Endodermal cell (in vitro differentiated cells): ENCODE results near the gene RNF220. TPM values are rescaled to one million over a fixed set of nuclear protein-coding genes. Genes with fewer than 3 reads are reported as not detected.

Experiments used
- DNase-seq: peaks from one replicate; pipeline ENCODE4 v3.0.0-alpha.2; 2017
- H3K27ac ChIP-seq: 2 replicates; pipeline ENCODE4 v1.5.1; 2013; ENCODE audit warnings: mild to moderate bottlenecking, low read depth, low read length, moderate library complexity
- H3K27me3 ChIP-seq: 2 replicates; pipeline ENCODE4 v1.6.1; 2013; ENCODE audit warnings: mild to moderate bottlenecking, low read length, moderate library complexity; ENCODE audit not compliant: insufficient read depth, control insufficient read depth, poor library complexity, severe bottlenecking
- H3K36me3 ChIP-seq: 2 replicates; pipeline ENCODE4 v1.7.0; 2013; ENCODE audit warnings: mild to moderate bottlenecking, low read length, moderate library complexity; ENCODE audit not compliant: control insufficient read depth, insufficient read depth
- H3K4me1 ChIP-seq: one replicate; pipeline ENCODE4 v1.7.0; 2013; ENCODE audit warnings: low read length; ENCODE audit not compliant: control insufficient read depth, insufficient read depth
- H3K4me3 ChIP-seq: 2 replicates; pipeline ENCODE4 v1.5.1; 2013; ENCODE audit warnings: mild to moderate bottlenecking, low read length, moderate library complexity
- H3K9ac ChIP-seq: 2 replicates; pipeline ENCODE4 v1.6.1; 2013; ENCODE audit warnings: mild to moderate bottlenecking, low read length, moderate library complexity; ENCODE audit not compliant: poor library complexity, severe bottlenecking; ENCODE audit errors: extremely low read depth
- H3K9me3 ChIP-seq: 2 replicates; pipeline ENCODE4 v1.6.1; 2013; ENCODE audit warnings: mild to moderate bottlenecking, low read length, moderate library complexity; ENCODE audit not compliant: control insufficient read depth
- H3K27ac Mint-ChIP-seq: 2 replicates; pipeline ENCODE4 v1.8.0; 2020; ENCODE audit warnings: mixed read lengths
- H3K27me3 Mint-ChIP-seq: 2 replicates; pipeline ENCODE4 v1.8.0; 2021; ENCODE audit warnings: mild to moderate bottlenecking, mixed read lengths; ENCODE audit not compliant: insufficient read depth
- H3K36me3 Mint-ChIP-seq: 2 replicates; pipeline ENCODE4 v1.8.0; 2020; ENCODE audit warnings: low read depth, mixed read lengths
- H3K4me1 Mint-ChIP-seq: 2 replicates; pipeline ENCODE4 v1.8.0; 2020; ENCODE audit warnings: mixed read lengths
- H3K4me3 Mint-ChIP-seq: 2 replicates; pipeline ENCODE4 v1.8.0; 2020; ENCODE audit warnings: mild to moderate bottlenecking, moderate library complexity, mixed read lengths
- H3K9me3 Mint-ChIP-seq: 2 replicates; pipeline ENCODE4 v1.8.0; 2020; ENCODE audit warnings: mild to moderate bottlenecking, mixed read lengths
- CTCF ChIP-seq: fragments of 200-600 bp; sonication (generic); conservative IDR thresholded peaks from 2 replicates; pipeline ENCODE4 v1.5.0; 2021; ENCODE audit warnings: antibody characterized with exemption, mild to moderate bottlenecking
- WGBS, 2 experiments: methylation state at CpG; one replicate each; pipeline versions ENCODE4 v1.1.5 to v1.1.7; 2013; ENCODE audit warnings: missing lambda C conversion rate in 2 of 2, mixed read lengths in 1 of 2; ENCODE audit not compliant: insufficient coverage in 1 of 2, insufficient read length in 1 of 2; 5-methylcytosine and 5-hydroxymethylcytosine counted together
- total RNA-seq, 2 donors: library from RNA; stranded (reverse); fragmentation: NEBNext Ultra II Directional in 1 of 2; extraction: Animal tissue kit (Norgen Biotek cat#: 25700) in 1 of 2; gene quantifications; 2 replicates in 1 of 2; 3 replicates in 1 of 2; pipeline ENCODE4 v1.2.1, GENCODE V29; 2021

Gene RNF220
- total RNA-seq, 2 donors from 2014 or later, result 94.6 to 95.5 TPM

- Histone ChIP-seq H3K9me3 (no peaks in the 10 kb centered on the region), H3K27me3 (no peaks in the 10 kb centered on the region), H3K36me3 (no peaks in the 10 kb centered on the region), H3K9ac (no peak overlapping the region), H3K27ac (no peak overlapping the region), H3K4me1 (peaks cover 4% of the 10 kb centered on the region), H3K4me3 (no peak overlapping the region)
- no peaks in the 10 kb centered on the region for H3K9me3 Mint-ChIP-seq
- H3K4me1 Mint-ChIP-seq, result peaks cover 13% of the 10 kb centered on the region
- 89 to 93% methylated on average over 2 to 5 of the region's 5 CpGs for WGBS, 2 experiments
- no peak for TF ChIP-seq CTCF
- no peaks in the 10 kb centered on the region for H3K36me3 Mint-ChIP-seq
- no peak overlapping the region for H3K4me3 Mint-ChIP-seq
- no peak overlapping the region for H3K27ac Mint-ChIP-seq
- H3K27me3 Mint-ChIP-seq, result peaks cover 5% of the 10 kb centered on the region
- DNase-seq, result no peak
These were observed 78.2 kb downstream of the RNF220 start for GRCh38 chr1:44483089-44483874.

- Histone ChIP-seq H3K36me3 (no peaks in the 10 kb centered on the region), H3K9me3 (no peaks in the 10 kb centered on the region), H3K4me1 (peaks cover 4% of the 10 kb centered on the region), H3K4me3 (no peak overlapping the region), H3K27ac (no peak overlapping the region), H3K9ac (no peak overlapping the region), H3K27me3 (no peaks in the 10 kb centered on the region)
- DNase-seq, result peak; percentile 82
- no peak overlapping the region for H3K4me3 Mint-ChIP-seq
- TF ChIP-seq CTCF, result peak; percentile 64
- peaks cover 2% of the 10 kb centered on the region for H3K27me3 Mint-ChIP-seq
- H3K27ac Mint-ChIP-seq, result peak overlapping the region; percentile 41
- 78 to 79% methylated on average over 5 to 11 of the region's 11 CpGs for WGBS, 2 experiments
- H3K9me3 Mint-ChIP-seq, result no peaks in the 10 kb centered on the region
- no peaks in the 10 kb centered on the region for H3K36me3 Mint-ChIP-seq
- H3K4me1 Mint-ChIP-seq, result peaks cover 13% of the 10 kb centered on the region
These were observed 79.2 kb downstream of the RNF220 start for GRCh38 chr1:44484155-44484688.

- H3K27me3 ChIP-seq, result no peaks in the 10 kb centered on the region
- TF ChIP-seq CTCF, result no peak
- no peaks in the 10 kb centered on the region for H3K36me3 ChIP-seq
- H3K4me1 ChIP-seq, result peaks cover 4% of the 10 kb centered on the region
- H3K4me3 Mint-ChIP-seq, result no peak overlapping the region
- no peak overlapping the region for H3K4me3 ChIP-seq
- peaks cover 13% of the 10 kb centered on the region for H3K4me1 Mint-ChIP-seq
- no peak overlapping the region for H3K9ac ChIP-seq
- H3K27me3 Mint-ChIP-seq, result peaks cover 2% of the 10 kb centered on the region
- H3K27ac Mint-ChIP-seq, result peak overlapping the region; percentile 71
- no peak overlapping the region for H3K27ac ChIP-seq
- no peaks in the 10 kb centered on the region for H3K9me3 Mint-ChIP-seq
- 73 to 80% methylated on average over 10 to 13 of the region's 13 CpGs for WGBS, 2 experiments
- no peaks in the 10 kb centered on the region for H3K36me3 Mint-ChIP-seq
- DNase-seq, result no peak
- H3K9me3 ChIP-seq, result no peaks in the 10 kb centered on the region
These were observed 80.3 kb downstream of the RNF220 start for GRCh38 chr1:44485229-44485933.
